NB4 (cell line): ENCODE results near the gene ITPR2.
"Not testable (repeated sequence)": the region's sequence is repeated elsewhere in the genome, so short reads cannot be mapped to it uniquely, and the experiment has no call there.

Experiments
- CTCF ChIP-seq: IDR thresholded peaks from one replicate; pipeline ENCODE4 v1.5.1; 2012; ENCODE audit warnings: low read depth, low read length
- MAX ChIP-seq: IDR thresholded peaks from 2 replicates; pipeline ENCODE4 v1.6.1; 2011; ENCODE audit warnings: low read depth, low read length
- POLR2A ChIP-seq: IDR thresholded peaks from 2 replicates; pipeline ENCODE4 v1.6.1; 2011; ENCODE audit warnings: mild to moderate bottlenecking; ENCODE audit not compliant: insufficient read length; ENCODE audit errors: extremely low read depth

DNA sequence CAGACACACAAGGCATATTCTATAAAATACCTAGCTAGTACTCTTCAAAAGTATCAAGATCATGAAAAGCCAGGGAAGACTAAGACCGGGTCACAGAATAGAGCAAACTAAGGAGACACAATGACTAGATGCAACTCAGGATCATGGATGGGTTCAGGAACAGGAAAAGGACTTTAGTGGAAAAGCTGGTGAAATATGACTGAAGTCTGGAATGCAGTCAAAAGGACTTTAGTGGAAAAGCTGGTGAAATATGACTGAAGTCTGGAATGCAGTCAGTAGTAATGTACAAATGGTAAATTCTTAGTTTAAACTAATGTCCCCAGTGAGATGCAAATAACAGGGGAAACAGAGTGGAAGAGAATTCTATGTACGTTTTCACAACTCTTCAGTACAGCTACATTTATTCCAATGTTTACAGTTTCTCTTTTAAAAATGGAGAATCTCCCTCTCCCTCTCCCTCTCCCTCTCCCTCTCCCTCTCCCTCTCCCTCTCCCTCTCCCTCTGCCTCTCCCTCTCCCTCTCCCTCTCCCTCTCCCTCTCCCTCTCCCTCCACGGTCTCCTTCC is 49.1 kb downstream of the ITPR2 start:
- not testable (repeated sequence) for TF ChIP-seq CTCF, POLR2A, MAX
